Hindlimb muscle (tissue), 1 donor: ENCODE measurements around the gene SIDT1. TPM values are rescaled to one million over a fixed set of nuclear protein-coding genes. Genes with fewer than 3 reads are reported as not detected.

Experiments
- DNase-seq: peaks from one replicate; pipeline ENCODE4 v3.0.0-alpha.2; 2013
- polyA plus RNA-seq: library from polyadenylated mRNA; unstranded; fragments of 120-200 nt; gene quantifications from one replicate; pipeline ENCODE4 v1.2.1, GENCODE V29; 2013; ENCODE audit not compliant: insufficient read length

Gene SIDT1
- polyA plus RNA-seq, 1 donor, result 1.7 TPM

GRCh38 chr3:113637756-113638155, 105.4 kb downstream of the SIDT1 start:
- no peak for DNase-seq

GRCh38 chr3:113638910-113639309, 106.6 kb downstream of the SIDT1 start:
- no peak for DNase-seq

DNA sequence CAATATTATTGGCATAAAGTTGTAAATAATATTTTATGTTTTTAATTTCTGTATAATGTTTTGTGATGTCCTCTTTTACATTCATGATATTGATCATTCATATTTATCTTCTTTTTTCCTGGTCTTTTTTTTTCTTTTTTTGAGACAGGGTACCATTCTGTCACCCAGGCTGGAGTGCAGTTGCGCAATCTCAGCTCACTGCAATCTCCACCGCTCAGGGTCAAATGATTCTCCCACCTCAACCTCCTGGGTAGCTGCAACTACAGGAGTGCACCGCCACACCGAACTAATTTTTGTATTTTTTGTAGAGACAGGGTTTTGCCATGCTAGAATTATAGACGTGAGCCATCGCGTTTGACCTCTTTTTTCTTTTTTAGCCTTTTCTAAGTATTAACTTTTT, 111.2 kb downstream of the SIDT1 start:
- DNase-seq, result no peak

GRCh38 chr3:113648524-113648923, 116.2 kb downstream of the SIDT1 start:
- no peak for DNase-seq

GRCh38 chr3:113649174-113649845, 117.0 kb downstream of the SIDT1 start:
- no peak for DNase-seq

DNA sequence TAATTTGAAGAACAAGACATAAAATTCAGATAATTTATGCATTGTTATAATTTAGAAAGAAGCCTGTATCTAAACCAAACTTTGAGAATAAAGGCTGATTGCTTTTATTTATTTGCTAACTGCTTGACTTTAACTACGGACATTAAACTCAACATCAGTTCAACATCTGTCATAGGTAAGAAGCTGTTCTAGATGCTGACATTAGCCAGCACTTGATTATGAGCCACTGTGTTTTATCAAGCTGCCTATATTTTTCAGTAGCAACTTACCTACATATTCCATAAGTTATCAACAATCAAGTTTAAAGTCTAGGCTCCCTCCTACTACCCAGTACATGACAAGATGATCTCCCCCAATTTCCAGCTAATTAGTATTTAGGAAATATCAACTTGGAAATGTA, 122.0 kb downstream of the SIDT1 start:
- no peak for DNase-seq

GRCh38 chr3:113654851-113655250, 122.5 kb downstream of the SIDT1 start:
- no peak for DNase-seq

GRCh38 chr3:113658107-113658506, 125.8 kb downstream of the SIDT1 start:
- DNase-seq, result no peak

DNA sequence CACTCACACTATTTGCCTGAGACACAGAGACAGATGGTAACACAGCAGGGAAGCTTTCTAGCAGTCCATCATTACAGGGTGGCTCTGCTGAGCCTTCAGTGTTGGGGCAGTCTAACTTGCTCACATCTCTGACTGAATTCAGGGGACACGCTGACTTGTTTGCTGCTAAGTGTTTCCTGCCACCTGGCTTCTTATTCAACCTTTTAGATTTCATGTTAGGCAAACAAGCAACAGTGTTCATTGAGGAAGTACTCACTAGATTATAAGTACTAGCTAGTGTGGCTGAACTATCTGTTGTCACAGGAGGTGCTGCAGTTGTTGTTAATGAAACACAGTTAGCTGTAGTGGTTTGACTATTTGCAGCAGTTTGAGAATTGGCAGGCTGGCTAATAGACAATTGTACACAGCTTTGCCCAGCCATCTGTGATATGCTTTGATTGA, 126.8 kb downstream of the SIDT1 start:
- DNase-seq, result no peak

DNA sequence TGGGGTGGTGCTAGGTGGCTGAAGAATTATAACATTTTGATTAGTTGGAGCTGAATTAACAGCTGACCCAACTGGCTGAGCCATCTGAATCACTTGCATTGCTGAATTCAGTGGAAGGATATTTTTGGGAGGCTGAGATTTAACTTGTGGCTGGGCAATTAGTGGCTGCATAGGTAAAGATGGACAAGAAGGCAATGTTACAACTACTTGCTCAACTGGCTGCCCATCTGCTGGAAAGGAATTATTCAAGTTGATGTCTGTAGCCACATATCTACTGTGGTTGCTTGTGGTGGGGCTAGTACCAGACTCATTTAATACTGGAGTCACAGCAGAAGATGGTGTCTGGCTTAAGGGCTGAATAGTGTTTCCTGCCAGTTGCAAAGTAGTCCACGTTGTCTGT, 127.6 kb downstream of the SIDT1 start:
- DNase-seq, result no peak

GRCh38 chr3:113660458-113660857, 128.1 kb downstream of the SIDT1 start:
- no peak for DNase-seq

DNA sequence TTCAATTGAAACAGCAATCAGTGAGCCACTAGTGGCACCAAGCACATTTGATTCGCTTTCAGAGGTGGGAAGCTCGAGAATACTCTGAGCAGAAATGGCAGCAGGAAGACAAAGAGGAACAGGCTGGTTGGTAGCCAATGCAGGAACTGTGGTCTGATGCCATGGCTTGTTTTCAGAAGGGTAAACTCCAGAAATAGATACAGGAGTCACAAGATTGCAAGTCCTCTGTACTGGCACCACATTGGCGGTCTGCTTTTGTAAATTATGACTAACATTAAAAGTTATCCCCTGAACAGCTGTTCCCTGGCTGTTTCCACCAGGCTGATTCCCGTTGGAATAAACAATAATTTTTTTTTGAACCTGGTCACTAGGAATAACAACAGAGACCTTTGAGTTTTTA, 128.5 kb downstream of the SIDT1 start:
- no peak for DNase-seq

DNA sequence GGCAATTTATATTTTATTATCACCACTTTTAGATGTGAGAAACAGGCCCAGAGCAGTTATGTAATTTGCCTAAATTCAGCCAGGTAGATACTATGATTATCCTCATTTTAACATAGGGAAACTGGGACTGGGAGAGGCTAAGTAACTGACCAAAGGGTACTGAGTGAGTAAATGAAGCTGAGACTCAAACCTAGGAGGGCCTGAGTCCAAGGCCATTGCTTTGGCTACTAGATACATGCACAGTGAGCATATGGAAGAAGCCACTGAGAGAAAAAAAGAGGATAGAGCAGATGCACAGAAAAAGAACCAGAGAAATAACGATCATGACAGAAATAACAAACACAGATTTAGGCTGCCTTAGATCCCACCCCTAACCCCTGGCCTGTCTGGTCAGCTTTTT, 130.5 kb downstream of the SIDT1 start:
- no peak for DNase-seq

GRCh38 chr3:113663324-113663750, 131.0 kb downstream of the SIDT1 start:
- no peak for DNase-seq

- DNase-seq, result no peak
Measured at GRCh38 chr3:113663761-113664160, 131.4 kb downstream of the SIDT1 start.

GRCh38 chr3:113664523-113665094, 132.3 kb downstream of the SIDT1 start:
- no peak for DNase-seq

DNA sequence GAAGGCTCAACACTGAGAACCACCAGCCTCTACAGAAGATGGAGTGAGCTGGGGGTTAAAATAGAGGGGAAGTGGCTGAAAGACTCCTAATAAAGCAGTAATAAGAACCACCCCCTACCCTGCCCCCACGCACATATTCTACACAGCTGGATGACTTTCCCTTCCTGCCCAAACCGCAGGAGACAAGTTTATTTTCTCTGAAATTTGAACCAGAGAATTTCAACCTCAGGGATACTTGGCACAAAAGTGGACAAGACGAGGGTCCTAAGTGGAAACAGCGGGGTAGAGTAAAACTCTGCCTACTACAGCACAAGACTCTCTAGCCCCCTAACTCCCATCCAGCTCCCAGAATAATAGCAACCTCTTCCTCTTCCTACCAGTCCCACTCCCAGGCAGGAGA, 135.7 kb downstream of the SIDT1 start:
- DNase-seq, result no peak

DNA sequence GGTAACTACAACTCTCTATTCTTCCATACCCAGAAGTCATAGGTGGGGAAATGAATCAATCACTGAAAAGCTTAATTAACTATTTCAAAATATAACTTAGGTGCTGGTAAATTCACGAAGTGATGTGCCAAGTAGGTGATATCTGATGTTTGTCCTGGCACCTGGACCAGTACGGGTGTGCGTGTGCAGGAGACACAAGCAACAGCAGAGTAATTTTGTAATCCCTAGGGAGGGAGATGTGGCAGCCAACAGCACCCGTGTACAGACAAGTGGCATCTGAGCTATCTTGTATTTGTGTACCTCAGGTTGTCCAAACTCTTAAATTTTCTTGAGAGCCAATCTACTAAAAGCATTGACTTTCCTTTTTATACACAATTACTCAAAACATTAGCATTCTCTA, 141.2 kb downstream of the SIDT1 start:
- DNase-seq, result no peak

GRCh38 chr3:113676261-113676660, 143.9 kb downstream of the SIDT1 start:
- no peak for DNase-seq

DNA sequence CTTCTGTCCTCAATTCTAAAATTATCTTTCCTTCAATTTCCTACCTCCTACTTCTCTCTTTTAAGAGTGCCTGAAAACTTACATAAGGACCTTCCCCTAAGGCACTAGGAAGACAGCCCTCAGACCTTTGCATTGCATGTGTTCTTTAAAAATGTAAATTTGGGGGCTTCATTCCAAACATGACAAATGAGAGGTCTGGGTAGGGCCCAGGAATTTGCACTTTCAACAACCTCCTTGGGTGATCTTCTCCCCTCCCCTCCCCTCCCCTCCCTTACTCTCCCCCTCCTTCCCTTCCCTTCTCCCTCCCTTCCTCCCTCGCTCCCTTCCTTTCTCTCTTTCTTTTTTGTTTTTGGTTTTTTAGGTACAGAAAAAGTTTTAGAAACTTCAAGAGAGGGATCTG, 145.4 kb downstream of the SIDT1 start:
- no peak for DNase-seq

DNA sequence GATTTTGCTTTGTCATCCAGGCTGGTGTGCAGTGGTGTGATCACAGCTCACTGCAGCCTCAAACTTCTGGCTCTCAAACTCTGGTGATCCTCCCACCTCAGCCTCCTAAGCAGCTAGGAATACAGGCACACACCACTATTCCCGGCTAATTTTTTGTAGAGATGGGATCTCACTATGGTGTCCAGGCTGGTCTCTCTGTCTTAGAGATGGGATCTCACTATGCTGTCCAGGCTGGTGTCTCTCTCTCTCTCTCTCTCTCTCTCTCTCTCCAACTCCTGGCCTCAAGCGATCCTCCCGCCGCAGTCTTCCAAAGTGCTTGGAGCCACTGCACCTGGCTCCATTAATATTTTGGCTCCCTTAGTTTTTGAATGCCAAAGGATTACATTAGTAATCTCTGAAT, 146.4 kb downstream of the SIDT1 start:
- DNase-seq, result no peak
